ENCODE results near the gene FAM83B.
"Not testable (repeated sequence)": the region's sequence is repeated elsewhere in the genome, so short reads cannot be mapped to it uniquely, and the experiment has no call there.

Gene FAM83B

DNA sequence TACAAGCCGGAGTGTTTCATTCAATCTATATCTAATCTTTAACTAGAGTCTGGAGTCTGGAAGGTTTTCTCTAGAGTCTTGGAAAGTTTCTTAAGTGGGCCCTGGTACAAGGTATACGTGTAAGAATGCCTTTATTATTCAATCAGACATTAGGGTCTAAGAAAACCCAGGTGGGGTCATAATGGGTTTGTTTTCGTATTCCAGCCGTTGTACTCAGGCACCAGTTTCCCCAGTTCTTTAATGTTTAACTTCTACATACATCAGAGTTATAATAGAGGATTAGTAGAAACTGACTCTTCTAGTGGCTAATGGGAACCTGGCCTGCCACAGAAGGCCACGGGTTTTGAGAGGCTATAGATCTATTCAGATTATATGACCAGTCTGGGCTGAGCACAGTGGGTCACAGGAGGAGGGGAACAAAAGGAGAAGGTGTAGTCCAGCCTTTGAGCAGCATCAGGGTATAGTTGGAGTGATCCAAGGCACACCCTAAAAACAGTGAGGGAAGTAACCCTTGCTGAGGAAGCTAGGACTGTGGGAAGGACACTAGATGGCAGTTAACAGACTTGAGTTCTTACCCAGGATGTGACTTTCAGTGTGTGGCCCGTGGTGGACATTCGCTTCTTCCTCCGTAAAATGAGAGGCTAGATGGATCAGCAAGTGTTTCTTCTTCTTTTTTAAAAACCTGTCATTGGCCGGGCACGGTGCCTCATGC, 15.5 kb downstream of the FAM83B start:
- no peak for DNase-seq (ENCODE audit: low spot score)

DNA sequence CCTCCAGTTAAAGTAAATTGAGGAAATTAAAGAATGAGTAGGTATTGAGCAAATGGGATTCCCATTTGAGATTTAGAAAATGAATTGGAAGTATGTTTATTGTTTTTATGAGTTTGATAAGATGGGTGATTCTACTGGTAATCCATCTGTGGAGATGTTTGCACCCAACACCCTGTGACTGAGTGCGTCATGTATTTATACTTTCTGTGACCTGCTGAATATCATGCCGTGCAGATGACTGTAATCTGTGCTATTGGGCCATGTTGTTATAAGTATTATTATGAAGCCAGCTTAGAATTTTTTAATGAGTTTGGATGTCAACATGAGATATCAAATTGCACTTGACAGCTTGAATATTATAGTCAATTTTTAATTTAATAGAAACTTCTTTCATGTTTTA, 17.7 kb downstream of the FAM83B start:
- no peak for DNase-seq (ENCODE audit: low spot score)

DNA sequence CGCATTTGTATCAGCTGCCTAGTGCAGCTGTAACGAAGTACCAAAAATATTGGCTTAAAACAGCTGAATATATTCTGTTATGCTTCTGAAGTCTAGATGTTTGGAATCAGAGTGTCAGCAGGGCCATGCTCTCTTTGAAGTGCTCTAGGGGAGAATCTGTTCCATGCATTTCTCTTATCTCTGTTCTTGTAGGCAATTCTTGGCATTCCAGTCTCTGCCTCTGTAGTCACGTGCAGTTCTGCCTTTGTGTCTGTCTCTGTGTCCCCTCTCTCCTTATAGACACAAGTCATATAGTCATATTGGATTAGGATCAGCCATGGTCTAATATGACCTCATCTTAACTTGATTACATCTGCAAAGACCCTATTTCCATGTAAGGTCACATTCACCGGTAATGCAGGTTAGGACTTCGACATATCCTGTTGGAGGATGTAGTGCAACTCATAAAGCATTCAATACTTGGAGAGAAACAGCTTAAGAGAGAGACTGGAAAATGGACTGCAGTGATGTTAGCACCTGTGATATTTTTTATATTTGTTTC, 18.6 kb downstream of the FAM83B start:
- no peak for DNase-seq (ENCODE audit: low spot score)

DNA sequence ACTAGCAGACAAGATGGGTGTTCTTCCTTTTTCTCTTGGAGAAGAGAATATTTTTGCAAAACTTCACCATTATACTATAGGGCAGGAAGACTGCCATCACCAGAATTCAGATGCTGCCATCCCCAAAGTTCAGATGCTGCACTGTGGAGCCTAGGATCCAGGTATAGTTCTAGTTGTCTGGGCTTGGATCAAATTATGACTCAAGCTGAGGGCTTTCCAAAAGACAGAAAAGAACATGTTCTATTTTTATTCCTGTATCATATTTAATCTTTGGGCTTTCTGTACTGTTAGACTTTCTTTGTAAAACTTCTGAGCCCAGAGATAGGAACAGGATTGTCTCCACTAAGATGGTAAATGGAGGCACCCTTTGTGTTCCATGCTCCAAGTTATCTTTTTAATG, 22.0 kb downstream of the FAM83B start:
- DNase-seq (ENCODE audit: low spot score): no peak

DNA sequence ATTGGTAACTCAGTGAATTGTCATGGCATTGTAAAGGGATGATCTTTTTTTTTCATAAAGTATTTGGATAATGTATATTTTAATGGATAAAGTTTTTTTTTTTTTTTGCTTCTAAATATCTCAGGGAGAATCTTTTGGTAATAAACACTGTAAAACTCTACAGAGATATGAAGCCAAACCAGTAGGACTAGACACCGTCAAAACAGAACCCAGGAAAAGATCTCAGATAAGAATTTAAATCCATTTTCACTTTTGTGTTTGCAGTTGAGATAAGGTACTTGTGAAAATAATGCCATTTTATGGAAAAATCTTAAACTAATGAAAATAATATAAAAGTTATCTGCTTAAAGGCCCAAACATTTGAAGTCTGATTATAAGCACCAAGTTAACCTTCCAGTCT, 27.0 kb downstream of the FAM83B start:
- DNase-seq (ENCODE audit: low spot score): no peak

DNA sequence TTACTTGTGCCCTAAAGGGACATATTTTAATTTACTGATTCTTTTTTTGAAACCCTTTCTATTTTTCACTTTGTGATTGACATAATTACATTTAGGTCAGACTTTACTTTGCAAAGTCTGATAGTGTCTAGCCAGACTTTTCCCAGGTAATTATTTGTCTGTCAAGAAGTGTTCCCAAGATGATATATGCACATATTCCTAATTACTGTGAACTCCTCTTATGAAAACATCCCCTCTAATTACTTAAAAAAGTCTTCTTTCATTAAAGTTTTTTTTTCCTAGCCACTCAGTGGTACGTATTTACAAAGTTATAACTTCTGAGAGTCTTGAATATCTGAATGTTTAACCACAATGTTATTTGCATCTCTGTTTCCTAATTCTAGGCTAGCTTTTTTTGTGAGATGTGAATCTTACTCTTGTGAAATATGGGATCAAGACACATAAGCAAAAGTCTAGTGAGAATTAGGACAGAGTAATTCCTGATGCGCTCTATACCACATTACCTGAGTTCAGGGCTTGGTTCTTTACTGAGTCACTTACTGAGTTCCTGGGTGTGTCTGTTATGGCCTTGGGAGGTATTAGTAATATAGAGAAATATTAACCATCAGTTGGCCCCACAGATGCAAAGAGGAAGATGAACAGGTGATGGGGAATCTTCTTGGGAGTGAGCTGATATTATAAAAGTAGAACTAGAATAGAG, 27.9 kb downstream of the FAM83B start:
- DNase-seq (ENCODE audit: low spot score): no peak

DNA sequence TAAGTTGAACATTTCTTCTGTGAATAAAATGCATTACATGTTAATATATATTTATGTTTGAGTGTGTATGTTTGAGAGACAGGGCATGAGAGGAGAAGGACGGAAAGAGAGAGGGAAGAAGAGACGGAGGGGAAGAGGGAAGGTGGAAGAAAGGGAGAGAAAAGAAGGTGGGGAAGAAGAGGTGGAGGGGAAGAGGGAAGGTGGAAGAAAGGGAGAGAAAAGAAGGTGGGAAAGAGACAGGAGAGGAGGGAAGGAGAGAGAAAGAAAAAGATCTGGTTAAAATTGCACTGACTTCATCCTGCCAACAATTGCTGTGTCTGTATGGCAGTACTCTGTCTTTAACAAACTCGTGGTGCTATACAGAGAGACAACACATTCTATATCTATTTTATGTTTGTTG, 29.0 kb downstream of the FAM83B start:
- DNase-seq (ENCODE audit: low spot score): no peak

DNA sequence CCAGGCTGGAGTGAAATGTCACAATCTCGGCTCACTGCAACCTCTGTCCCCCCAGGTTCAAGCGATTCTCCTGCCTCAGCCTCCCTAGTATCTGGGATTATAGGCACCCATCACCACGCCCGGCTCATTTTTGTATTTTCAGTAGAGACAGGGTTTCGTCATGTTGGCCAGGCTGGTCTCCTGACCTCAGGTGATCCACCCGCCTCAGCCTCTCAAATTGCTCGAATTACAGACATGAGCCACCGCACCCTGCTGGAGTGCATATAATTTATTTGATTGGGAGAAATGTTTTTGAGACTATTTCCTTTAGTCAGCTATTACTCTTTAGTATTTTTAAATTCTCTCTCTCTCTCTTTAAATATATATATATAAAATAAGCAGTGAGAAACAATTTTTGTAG, 29.8 kb downstream of the FAM83B start:
- no peak for DNase-seq (ENCODE audit: low spot score)

DNA sequence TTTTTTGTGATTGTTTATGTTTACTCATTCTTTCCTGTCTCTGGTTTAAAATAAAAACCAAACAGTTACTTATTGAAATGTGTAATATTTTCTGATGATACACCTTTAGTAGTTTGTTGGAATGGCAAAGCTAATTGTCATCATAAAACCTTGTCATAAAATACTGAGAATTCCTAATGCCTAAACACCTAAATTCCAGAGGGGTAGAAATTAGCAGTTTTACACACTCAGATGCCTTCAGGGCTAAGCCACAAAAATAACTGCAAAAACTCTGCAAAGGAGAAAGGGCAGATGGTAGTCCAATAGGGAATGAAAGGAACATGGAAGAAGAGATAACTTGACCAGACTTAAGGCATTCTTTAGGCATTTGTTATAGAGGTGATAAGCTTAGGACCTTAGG, 30.3 kb downstream of the FAM83B start:
- DNase-seq (ENCODE audit: low spot score): no peak

DNA sequence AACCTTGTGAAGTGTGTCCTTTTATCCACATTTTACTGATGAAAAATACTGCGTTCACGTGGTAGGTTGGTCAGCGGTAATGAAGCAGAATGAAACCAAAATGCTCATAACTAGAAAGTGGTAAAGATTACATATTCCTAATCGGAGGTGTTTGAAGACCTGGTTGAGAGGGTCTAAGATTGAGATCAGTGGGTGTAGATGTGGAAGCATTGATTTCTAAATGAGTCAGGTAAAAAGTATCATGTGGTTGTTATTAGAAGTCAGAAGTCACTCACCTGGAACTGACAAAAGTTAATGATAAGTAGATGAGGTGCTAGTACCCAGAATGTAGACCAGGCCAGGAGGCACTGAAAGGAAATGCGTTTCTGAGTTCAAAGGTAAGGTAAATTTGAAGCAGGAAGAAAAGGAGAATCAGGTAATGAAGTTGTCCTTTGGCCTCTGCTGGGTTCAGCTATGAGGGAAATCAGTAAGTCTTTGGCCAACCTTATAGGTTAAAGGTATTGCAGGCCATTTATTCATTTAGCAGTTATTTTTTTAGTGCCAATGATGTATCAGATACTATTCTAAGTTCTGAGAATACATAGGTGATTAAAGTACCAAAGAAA, 31.2 kb downstream of the FAM83B start:
- no peak for DNase-seq (ENCODE audit: low spot score)

DNA sequence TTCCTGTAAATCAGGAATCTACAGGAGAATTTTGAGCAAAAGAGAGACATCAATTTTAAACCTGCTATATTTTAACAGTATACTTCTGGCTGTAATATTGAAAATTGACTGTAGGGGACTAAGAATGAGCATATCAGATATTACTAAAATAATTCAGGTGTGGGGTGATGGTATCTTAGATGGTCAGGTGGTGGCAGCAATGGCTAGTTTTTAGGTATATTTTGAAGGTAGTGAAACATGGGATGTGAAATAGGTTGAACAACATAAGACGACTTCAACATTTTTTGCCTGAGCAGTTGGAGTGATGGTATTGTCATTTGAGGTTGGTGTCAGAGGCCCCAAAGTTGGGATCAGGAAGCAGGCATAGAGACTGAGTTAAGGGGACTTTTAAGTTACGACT, 32.1 kb downstream of the FAM83B start:
- DNase-seq (ENCODE audit: low spot score): no peak

DNA sequence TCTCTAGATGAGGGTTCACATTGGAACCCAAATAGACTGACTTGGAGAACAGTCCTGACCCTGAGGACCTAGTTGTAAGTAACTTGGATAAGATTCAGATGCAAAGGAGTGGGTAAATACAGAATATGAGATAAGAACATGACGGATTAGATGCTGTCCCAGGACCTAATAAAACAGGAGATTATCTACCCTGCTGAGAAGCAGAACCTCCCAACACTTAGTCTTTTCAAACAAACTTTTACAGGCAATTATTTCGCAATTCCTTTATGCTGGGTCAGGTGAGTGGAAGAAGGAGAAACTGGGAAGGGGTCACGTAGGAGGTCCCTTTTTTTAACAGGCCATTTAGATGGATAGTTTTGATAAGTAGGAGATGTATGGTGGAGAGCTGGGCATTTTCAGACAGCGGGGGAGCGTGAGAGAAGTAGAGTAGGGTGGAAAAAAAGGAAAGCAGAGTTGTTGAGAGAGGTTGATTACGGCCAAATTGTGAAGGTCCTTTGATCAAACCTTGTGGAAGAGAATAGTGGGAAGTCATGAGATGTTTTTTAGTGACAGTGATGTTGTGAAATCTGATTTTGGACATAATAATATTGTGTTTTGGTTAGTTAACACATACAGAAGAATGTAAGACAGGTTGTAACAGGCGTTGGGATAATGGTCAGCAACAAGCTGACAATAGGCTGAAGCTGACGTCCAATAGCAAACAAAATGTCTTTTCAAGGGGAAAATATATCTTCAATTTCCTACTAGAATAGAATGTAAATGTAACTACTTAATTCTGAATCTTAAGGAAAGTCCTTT, 32.8 kb downstream of the FAM83B start:
- DNase-seq (ENCODE audit: low spot score): no peak

DNA sequence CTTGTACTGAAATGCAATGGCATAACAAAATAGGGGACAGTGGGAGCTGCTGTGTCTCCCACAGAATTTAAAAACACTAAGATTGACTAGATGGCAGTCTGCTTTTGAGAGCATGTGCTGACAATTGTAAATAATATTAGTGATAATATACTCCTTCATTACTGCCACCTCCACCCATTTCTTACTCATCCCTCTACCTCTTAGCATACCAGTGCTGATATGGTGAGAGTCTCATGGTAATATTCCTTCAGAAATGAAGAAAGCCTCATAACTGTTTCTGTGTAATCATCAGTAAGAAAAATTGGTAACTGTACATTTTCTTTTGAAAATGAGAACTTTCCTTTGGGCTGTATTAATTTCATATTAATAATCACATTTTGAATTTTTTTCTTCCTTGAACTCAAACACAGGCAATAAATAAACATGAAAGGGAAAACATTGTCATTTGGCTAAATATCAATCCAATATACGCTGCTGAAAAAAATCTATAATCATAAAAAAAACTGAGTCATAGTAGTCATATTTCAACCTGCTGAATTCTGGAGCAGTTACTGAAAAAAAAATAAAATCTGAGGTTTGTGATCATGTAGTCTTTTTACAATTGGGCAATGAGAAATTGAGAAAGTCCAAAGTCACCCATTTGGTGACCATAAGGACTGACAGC, 34.6 kb downstream of the FAM83B start:
- no peak for DNase-seq (ENCODE audit: low spot score)

DNA sequence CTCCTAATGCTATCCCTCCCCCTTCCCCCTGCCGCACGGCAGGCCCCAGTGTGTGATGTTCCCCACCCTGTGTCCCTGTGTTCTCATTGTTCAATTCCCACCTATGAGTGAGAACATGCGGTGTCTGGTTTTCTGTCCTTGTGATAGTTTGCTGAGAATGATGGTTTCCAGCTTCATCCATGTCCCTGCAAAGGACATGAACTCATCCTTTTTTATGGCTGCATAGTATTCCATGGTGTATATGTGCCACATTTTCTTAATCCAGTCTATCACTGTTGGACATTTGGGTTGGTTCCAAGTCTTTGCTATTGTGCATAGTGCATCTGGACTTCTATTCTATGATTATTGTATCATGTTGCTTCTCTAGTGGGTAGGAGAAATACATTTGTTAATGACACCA, 35.3 kb downstream of the FAM83B start:
- not testable (repeated sequence) for DNase-seq (ENCODE audit: low spot score)

DNA sequence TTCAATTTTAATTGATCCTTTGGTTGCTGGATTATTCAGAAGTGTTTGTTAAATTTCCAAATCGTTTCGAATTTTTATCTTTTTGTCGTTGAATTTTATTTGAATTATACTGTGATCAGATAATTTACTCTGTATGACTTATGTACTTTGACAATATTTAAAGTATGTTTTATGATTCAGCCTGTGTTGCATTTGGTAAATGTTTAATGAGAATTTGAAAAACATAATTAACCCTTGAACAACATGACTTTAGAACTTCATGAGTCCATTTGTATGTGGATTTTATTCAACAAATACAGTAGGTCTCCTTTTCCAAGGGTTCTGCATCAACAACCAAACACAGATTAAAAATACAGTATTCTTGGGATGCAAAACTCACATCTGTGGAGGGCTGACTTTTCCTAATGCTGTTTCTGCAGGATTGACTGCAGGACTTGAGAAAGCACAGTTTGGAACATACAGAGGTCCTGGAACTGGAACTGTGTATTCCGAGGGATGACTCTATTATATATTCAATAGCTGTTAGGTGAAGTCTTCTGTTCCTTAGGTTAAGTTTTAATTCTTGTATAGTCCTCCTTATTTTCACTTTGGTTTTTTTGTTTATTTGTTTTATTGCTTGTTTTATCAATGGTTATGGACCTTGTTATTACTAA, 40.5 kb downstream of the FAM83B start:
- DNase-seq (ENCODE audit: low spot score): no peak

DNA sequence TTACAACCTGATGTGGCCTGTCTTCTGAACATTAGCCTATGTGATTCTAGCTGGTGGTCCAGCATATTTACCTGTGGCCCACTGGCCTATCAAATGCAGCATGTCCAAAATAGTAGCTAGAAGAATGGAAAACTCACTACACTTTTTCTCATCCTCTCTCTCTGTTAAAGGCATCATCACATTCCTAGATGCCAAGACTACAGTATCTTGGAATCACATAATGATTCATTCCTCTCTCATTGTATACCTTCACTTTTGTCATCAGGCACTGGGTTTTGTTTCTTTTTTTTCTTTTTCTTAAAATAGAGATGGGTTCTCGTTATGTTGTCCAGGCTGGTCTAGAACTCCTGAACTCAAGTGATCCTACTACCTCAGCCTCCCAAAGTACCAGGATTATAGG, 45.0 kb downstream of the FAM83B start:
- no peak for DNase-seq (ENCODE audit: low spot score)

DNA sequence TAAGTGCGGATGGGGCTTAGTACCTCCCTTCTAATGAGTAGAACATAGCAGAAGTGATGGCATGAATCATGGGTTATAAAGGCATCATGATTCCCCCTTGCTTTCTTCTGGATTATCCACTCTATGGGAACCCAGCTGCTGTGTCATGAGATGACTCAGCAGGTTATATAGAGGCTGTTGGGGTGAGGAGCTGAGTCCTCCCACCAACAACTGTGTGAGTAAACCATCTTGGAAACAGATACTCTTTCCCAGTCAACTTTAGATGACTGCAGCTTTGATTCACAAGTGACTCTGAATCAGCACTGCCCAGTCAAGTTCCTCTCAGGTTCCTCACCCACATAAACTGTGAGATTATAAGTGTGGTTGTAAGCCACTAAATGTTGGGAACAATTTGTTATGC, 46.3 kb downstream of the FAM83B start:
- no peak for DNase-seq (ENCODE audit: low spot score)

DNA sequence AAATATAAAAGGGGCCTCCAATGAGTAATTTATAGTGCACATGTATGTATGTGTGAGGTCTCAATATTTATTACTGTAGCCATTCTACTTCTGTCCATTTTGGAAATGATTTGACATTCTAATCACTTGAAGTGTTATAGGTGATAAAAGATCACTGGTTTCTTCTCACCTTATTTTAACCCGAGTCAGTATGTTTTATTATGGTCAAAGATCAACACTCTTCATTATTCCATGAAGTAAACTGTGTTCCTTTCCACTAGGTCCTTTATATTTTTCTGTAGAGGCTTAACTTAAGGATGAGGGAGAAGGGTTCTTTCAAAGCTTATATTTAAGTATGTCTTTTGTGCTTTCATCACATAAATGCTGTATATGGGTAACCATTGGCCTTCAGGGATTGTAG, 47.2 kb downstream of the FAM83B start:
- no peak for DNase-seq (ENCODE audit: low spot score)

DNA sequence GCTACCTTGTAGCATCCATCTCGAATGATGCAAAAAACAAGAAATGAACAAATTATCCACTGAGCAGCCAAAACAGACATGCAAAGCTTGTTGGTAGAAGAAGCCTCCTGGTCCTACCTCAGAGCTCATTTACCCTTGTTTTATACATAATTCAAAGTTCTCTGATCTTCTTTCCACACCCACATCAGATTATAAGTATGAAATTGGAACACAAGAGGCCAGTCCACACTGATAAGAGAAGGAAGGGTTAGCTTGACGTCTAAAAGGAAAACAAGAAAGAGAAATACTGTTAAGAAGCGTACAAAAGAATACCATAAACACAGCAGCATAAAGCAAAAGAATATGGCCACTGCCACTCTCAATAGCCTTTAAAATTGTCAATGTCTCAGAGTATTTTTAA, 49.7 kb downstream of the FAM83B start:
- no peak for DNase-seq (ENCODE audit: low spot score)

DNA sequence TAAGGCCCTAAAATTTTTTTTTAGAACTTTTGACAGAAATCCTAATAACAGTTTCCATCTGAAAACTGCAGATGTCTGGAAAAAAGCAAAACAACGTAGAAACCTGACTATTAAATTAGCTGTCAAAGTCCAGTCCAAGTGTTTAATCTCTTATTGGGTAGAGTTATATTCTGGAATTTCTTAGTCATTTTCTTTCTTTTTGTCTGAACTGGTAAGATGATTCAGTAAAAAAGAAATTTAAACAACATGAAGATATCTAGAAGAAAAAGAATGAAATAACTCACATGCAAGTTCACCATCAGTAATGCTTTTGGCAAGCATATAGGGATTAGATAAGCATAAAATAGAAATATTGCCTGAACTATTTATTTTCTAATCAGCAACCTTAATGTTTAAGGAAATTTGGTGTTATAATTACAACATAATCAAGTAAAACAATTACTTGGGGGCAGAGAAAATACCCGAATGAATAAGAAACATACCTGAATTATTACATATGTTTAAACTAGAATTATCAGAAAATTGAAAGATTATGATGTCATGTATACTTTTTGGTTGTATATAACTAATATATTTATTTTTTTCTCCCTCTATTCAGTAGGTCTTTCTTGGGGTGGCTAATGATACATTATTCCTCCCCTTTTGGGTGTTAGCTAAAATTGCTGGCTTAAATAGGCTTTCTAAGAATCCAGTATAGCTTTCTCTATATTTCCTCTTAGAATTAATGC, 51.1 kb downstream of the FAM83B start:
- DNase-seq (ENCODE audit: low spot score): no peak

DNA sequence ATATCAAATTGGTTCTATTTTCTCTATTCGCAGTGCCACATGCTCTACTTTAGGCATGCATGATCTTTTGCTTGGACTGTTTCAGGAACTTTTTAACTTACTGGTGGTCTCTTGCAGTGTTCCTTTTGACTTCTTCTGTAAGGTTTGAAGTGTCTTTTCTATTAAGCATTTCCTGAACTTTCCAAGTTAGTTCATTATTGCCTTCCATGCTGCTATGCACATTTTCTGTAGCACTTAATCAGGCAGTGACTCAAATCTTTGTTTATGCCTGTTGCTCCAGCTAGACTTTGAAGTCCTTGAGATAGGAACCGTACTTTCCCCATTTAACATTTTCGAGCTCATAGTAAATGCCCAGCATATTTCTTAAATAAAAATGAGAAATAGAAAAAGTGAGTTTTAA, 52.2 kb downstream of the FAM83B start:
- no peak for DNase-seq (ENCODE audit: low spot score)
